Activated naive CD8-positive, alpha-beta T cell treated with anti-CD3 and anti-CD28 coated beads, Interleukin-2, amount 10 ng/mL, durations not matched to agents 7 days and 5 days (primary cell): Measurements from ENCODE around the gene THSD1. TPM values are rescaled to one million over a fixed set of nuclear protein-coding genes. Genes with fewer than 3 reads are reported as not detected.
A peak's percentile ranks its signal among the peaks of the same experiment; 100 is the strongest.
"Not testable (repeated sequence)": the region's sequence is repeated elsewhere in the genome, so short reads cannot be mapped to it uniquely, and the experiment has no call there.

Source experiments
- ATAC-seq: fragments of 150-1000 bp; cut with Tn5 transposase; one replicate; pipeline ENCODE4 v1.10.0; 2021; ENCODE audit warnings: low read depth, moderate library complexity
- POLR2A ChIA-PET: fragments of 350-600 bp; sonication (Branson Sonifier 250); formaldehyde crosslinking; loops from one replicate; lab custom pipeline; 2021; ENCODE audit warnings: antibody characterized with exemption; lab: Charles Lee
- DNase-seq: peaks from one replicate; pipeline ENCODE4 v3.0.0; 2021
- H3K27ac Mint-ChIP-seq: one replicate; pipeline ENCODE4 v1.8.0; 2022; ENCODE audit warnings: mild to moderate bottlenecking, mixed read lengths
- H3K27me3 Mint-ChIP-seq: one replicate; pipeline ENCODE4 v1.8.0; 2022; ENCODE audit warnings: mild to moderate bottlenecking, moderate library complexity, mixed read lengths
- H3K36me3 Mint-ChIP-seq: one replicate; pipeline ENCODE4 v1.8.0; 2021; ENCODE audit warnings: mild to moderate bottlenecking, mixed read lengths
- H3K4me1 Mint-ChIP-seq: one replicate; pipeline ENCODE4 v1.8.0; 2021; ENCODE audit warnings: mixed read lengths
- H3K4me3 Mint-ChIP-seq: one replicate; pipeline ENCODE4 v1.8.0; 2022; ENCODE audit warnings: mild to moderate bottlenecking, moderate library complexity, mixed read lengths
- H3K9me3 Mint-ChIP-seq: one replicate; pipeline ENCODE4 v1.8.0; 2021; ENCODE audit warnings: mixed read lengths
- total RNA-seq, 2 experiments: library from RNA; stranded (reverse); gene quantifications; one replicate each; pipeline ENCODE4 v1.2.3, GENCODE V29; 2021

The THSD1 gene
- total RNA-seq, 2 experiments from 2014 or later = 0.47 to 0.54 TPM

- DNase-seq (no peak), ATAC-seq (no peak)
- H3K36me3 Mint-ChIP-seq = peaks cover 5% of the 10 kb centered on the region
- POLR2A ChIA-PET = interaction anchor here (0.7 kb wide), 1 partner anchor 608 kb away, joined by 4 read pairs; no protein-coding TSS in a partner anchor
- H3K4me1 Mint-ChIP-seq = peaks cover 18% of the 10 kb centered on the region
- no peak overlapping the region for H3K27ac Mint-ChIP-seq
- H3K4me3 Mint-ChIP-seq = no peak overlapping the region
- no peaks in the 10 kb centered on the region for H3K27me3 Mint-ChIP-seq
- H3K9me3 Mint-ChIP-seq = no peaks in the 10 kb centered on the region
These were observed 40.3 kb upstream of the THSD1 start for GRCh38 chr13:52446265-52446664.

GRCh38 chr13:52432456-52432855, 26.5 kb upstream of the THSD1 start:
- Mint-ChIP-seq H3K4me3 (no peak overlapping the region), H3K27ac (no peak overlapping the region), H3K4me1 (peaks cover 4% of the 10 kb centered on the region), H3K36me3 (peaks cover 27% of the 10 kb centered on the region), H3K9me3 (no peaks in the 10 kb centered on the region), H3K27me3 (no peaks in the 10 kb centered on the region)
- no peak for ATAC-seq
- no peak for DNase-seq
- POLR2A ChIA-PET = no interaction called here

- Mint-ChIP-seq H3K27me3 (no peaks in the 10 kb centered on the region), H3K4me3 (no peak overlapping the region), H3K9me3 (no peaks in the 10 kb centered on the region), H3K4me1 (no peaks in the 10 kb centered on the region), H3K27ac (no peak overlapping the region), H3K36me3 (peaks cover 25% of the 10 kb centered on the region)
- no peak for DNase-seq
- no peak for ATAC-seq
- POLR2A ChIA-PET = no interaction called here
These were observed 22.3 kb upstream of the THSD1 start for GRCh38 chr13:52428295-52428694.

- POLR2A ChIA-PET = no interaction called here
- ATAC-seq = no peak
- H3K27ac Mint-ChIP-seq = no peak overlapping the region
- H3K27me3 Mint-ChIP-seq = no peaks in the 10 kb centered on the region
- H3K36me3 Mint-ChIP-seq = peaks cover 30% of the 10 kb centered on the region
- H3K9me3 Mint-ChIP-seq = no peaks in the 10 kb centered on the region
- DNase-seq = no peak
- H3K4me1 Mint-ChIP-seq = peaks cover 10% of the 10 kb centered on the region
- H3K4me3 Mint-ChIP-seq = no peak overlapping the region
These were observed 15.2 kb upstream of the THSD1 start for GRCh38 chr13:52421216-52421615.

GRCh38 chr13:52419080-52419479, 13.1 kb upstream of the THSD1 start:
- no peak for DNase-seq
- Mint-ChIP-seq H3K9me3 (no peaks in the 10 kb centered on the region), H3K4me3 (no peak overlapping the region), H3K4me1 (peaks cover 12% of the 10 kb centered on the region), H3K27me3 (no peaks in the 10 kb centered on the region), H3K36me3 (peaks cover 24% of the 10 kb centered on the region), H3K27ac (no peak overlapping the region)
- no peak for ATAC-seq
- POLR2A ChIA-PET = no interaction called here

- DNase-seq (no peak), ATAC-seq (no peak)
- Mint-ChIP-seq H3K27ac (no peak overlapping the region), H3K9me3 (no peaks in the 10 kb centered on the region), H3K4me3 (no peak overlapping the region), H3K4me1 (peaks cover 12% of the 10 kb centered on the region), H3K36me3 (peaks cover 18% of the 10 kb centered on the region), H3K27me3 (no peaks in the 10 kb centered on the region)
- POLR2A ChIA-PET = no interaction called here
These were observed 9.0 kb upstream of the THSD1 start for GRCh38 chr13:52414963-52415362.

GRCh38 chr13:52414051-52414450, 8.1 kb upstream of the THSD1 start:
- H3K27ac Mint-ChIP-seq = no peak overlapping the region
- DNase-seq = no peak
- H3K9me3 Mint-ChIP-seq = no peaks in the 10 kb centered on the region
- H3K36me3 Mint-ChIP-seq = peaks cover 10% of the 10 kb centered on the region
- POLR2A ChIA-PET = interaction anchor here (0.8 kb wide), 1 partner anchor 28 kb away, joined by 3 read pairs; no protein-coding TSS in a partner anchor
- H3K4me1 Mint-ChIP-seq = peaks cover 7% of the 10 kb centered on the region
- ATAC-seq = no peak
- H3K27me3 Mint-ChIP-seq = no peaks in the 10 kb centered on the region
- no peak overlapping the region for H3K4me3 Mint-ChIP-seq

GRCh38 chr13:52412128-52412527, 6.2 kb upstream of the THSD1 start:
- Mint-ChIP-seq H3K4me1 (peaks cover 2% of the 10 kb centered on the region), H3K36me3 (peaks cover 5% of the 10 kb centered on the region), H3K27ac (no peak overlapping the region), H3K27me3 (no peaks in the 10 kb centered on the region), H3K4me3 (no peak overlapping the region), H3K9me3 (no peaks in the 10 kb centered on the region)
- DNase-seq = no peak
- ATAC-seq = no peak
- POLR2A ChIA-PET = no interaction called here

- no peak overlapping the region for H3K4me3 Mint-ChIP-seq
- peaks cover 2% of the 10 kb centered on the region for H3K36me3 Mint-ChIP-seq
- ATAC-seq = no peak
- H3K27me3 Mint-ChIP-seq = no peaks in the 10 kb centered on the region
- DNase-seq = no peak
- no peaks in the 10 kb centered on the region for H3K9me3 Mint-ChIP-seq
- H3K27ac Mint-ChIP-seq = no peak overlapping the region
- H3K4me1 Mint-ChIP-seq = peaks cover 2% of the 10 kb centered on the region
- POLR2A ChIA-PET = no interaction called here
These were observed 5.7 kb upstream of the THSD1 start for GRCh38 chr13:52411629-52412028.

- H3K36me3 Mint-ChIP-seq, POLR2A ChIA-PET, DNase-seq, ATAC-seq, H3K4me3 Mint-ChIP-seq, H3K27ac Mint-ChIP-seq, H3K9me3 Mint-ChIP-seq: not testable (repeated sequence)
- H3K4me1 Mint-ChIP-seq = peaks cover 14% of the 10 kb centered on the region
- H3K27me3 Mint-ChIP-seq = peaks cover 15% of the 10 kb centered on the region
These were observed 2.2 kb upstream of the THSD1 start for GRCh38 chr13:52408071-52408658.

- ATAC-seq, H3K9me3 Mint-ChIP-seq, H3K4me3 Mint-ChIP-seq, H3K27ac Mint-ChIP-seq, H3K36me3 Mint-ChIP-seq, POLR2A ChIA-PET, DNase-seq: not testable (repeated sequence)
- H3K27me3 Mint-ChIP-seq = peaks cover 21% of the 10 kb centered on the region
- peaks cover 14% of the 10 kb centered on the region for H3K4me1 Mint-ChIP-seq
These were observed 1.5 kb upstream of the THSD1 start for GRCh38 chr13:52407436-52407835.

GRCh38 chr13:52406629-52407028, 657 bp upstream of the THSD1 start:
- Mint-ChIP-seq H3K27me3 (peaks cover 22% of the 10 kb centered on the region), H3K4me1 (peaks cover 14% of the 10 kb centered on the region), H3K27ac (no peak overlapping the region), H3K36me3 (peaks cover 2% of the 10 kb centered on the region), H3K9me3 (no peaks in the 10 kb centered on the region), H3K4me3 (no peak overlapping the region)
- POLR2A ChIA-PET = no interaction called here
- DNase-seq (no peak), ATAC-seq (no peak)

GRCh38 chr13:52405369-52405766, 604 bp downstream of the THSD1 start:
- POLR2A ChIA-PET = no interaction called here
- Mint-ChIP-seq H3K4me3 (peak overlapping the region; percentile 72), H3K4me1 (peaks cover 14% of the 10 kb centered on the region), H3K36me3 (no peaks in the 10 kb centered on the region), H3K27me3 (peaks cover 22% of the 10 kb centered on the region), H3K9me3 (no peaks in the 10 kb centered on the region), H3K27ac (no peak overlapping the region)
- ATAC-seq (peak; percentile 15), DNase-seq (no peak)

- Mint-ChIP-seq H3K4me1 (peaks cover 11% of the 10 kb centered on the region), H3K27me3 (peaks cover 25% of the 10 kb centered on the region), H3K9me3 (no peaks in the 10 kb centered on the region), H3K4me3 (no peak overlapping the region), H3K36me3 (peaks cover 2% of the 10 kb centered on the region), H3K27ac (no peak overlapping the region)
- ATAC-seq (no peak), DNase-seq (no peak)
- POLR2A ChIA-PET = no interaction called here
These were observed 6.3 kb downstream of the THSD1 start for GRCh38 chr13:52399708-52400107.
